ENCODE results near the gene SESN3. TPM values are rescaled to one million over a fixed set of nuclear protein-coding genes. Genes with fewer than 3 reads are reported as not detected.

The SESN3 gene
- total RNA-seq, 1 experiment from 2014 or later, result 2.1 TPM

Other genes starting within 250 kb of the SESN3 start
- not detected in 2 replicates for gene KDM4E, start 205.9 kb downstream of the SESN3 start, total RNA-seq (2014; rRNA removed; shearing (Covaris generic); ENCODE audit: low replicate concordance)
- not detected in 2 replicates for gene KDM4F, start 181.8 kb downstream of the SESN3 start, total RNA-seq (2014; rRNA removed; shearing (Covaris generic); ENCODE audit: low replicate concordance)
- gene SRSF8, start 164.3 kb downstream of the SESN3 start, total RNA-seq (2014; rRNA removed; shearing (Covaris generic); ENCODE audit: low replicate concordance), result 7.6 and 12.6 TPM in 2 replicates
- 7.4 and 8.8 TPM in 2 replicates for gene ENDOD1, start 141.4 kb downstream of the SESN3 start, total RNA-seq (2014; rRNA removed; shearing (Covaris generic); ENCODE audit: low replicate concordance)